ENCODE measurements around the gene FHIT.

Gene FHIT

GRCh38 chr3:59856934-59857460 lies 1394.3 kb downstream of the FHIT start:
- no peak for DNase-seq
- no peaks in the 10 kb centered on the region for H3K9me3 ChIP-seq (ENCODE audit: control insufficient read depth, low read length)
- no peak overlapping the region for H3K27ac ChIP-seq (ENCODE audit: insufficient read depth, low read length, poor library complexity, severe bottlenecking)
- no peaks in the 10 kb centered on the region for H3K4me1 ChIP-seq (ENCODE audit: control insufficient read depth, insufficient read depth, low read length, poor library complexity, severe bottlenecking)
- no peaks in the 10 kb centered on the region for H3K27me3 ChIP-seq (replicated peaks; ENCODE audit: control insufficient read depth, insufficient read depth, low read length, poor library complexity, severe bottlenecking)
- no peaks in the 10 kb centered on the region for H3K36me3 ChIP-seq (ENCODE audit: control insufficient read depth, insufficient read depth, low read length)
- H3K4me3 ChIP-seq (ENCODE audit: insufficient read depth, low read depth, low read length, poor library complexity, severe bottlenecking): no peak overlapping the region

DNA sequence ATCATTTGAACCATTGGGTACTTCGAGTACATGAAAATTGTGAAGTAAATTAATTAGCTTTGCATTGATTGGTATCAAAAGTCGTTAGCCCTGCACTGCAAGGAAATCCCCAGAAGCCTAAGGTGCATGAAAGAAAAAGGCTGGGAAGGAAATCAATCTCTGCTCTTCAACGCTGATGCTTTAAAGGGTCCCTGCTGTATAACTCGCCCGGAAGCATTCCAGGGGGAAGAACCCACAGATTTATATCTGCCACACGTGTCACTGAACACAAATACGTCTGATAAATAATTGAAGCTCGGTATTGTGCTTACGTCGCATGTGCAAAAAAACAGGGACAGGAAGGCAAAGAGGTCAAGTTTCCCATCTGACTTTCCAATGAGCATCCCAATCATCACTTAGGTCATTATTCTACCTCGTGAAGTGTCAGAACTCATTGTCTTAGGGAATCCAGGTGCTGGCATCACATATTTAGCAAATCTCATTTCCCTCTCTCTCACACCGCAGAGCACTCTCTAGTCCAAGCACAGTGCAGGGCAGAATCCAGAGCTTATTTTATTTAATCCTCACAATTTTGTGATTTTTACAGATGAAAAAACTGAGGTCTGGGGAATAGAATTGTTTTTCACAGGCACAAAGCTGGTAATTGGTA lies 1397.1 kb downstream of the FHIT start:
- Histone ChIP-seq H3K4me1 (ENCODE audit: control insufficient read depth, insufficient read depth, low read length, poor library complexity, severe bottlenecking) (no peaks in the 10 kb centered on the region), H3K4me3 (ENCODE audit: insufficient read depth, low read depth, low read length, poor library complexity, severe bottlenecking) (no peak overlapping the region), H3K36me3 (ENCODE audit: control insufficient read depth, insufficient read depth, low read length) (no peaks in the 10 kb centered on the region), H3K27ac (ENCODE audit: insufficient read depth, low read length, poor library complexity, severe bottlenecking) (no peak overlapping the region), H3K27me3 (replicated peaks; ENCODE audit: control insufficient read depth, insufficient read depth, low read length, poor library complexity, severe bottlenecking) (no peaks in the 10 kb centered on the region), H3K9me3 (ENCODE audit: control insufficient read depth, low read length) (no peaks in the 10 kb centered on the region)
- DNase-seq: no peak

DNA sequence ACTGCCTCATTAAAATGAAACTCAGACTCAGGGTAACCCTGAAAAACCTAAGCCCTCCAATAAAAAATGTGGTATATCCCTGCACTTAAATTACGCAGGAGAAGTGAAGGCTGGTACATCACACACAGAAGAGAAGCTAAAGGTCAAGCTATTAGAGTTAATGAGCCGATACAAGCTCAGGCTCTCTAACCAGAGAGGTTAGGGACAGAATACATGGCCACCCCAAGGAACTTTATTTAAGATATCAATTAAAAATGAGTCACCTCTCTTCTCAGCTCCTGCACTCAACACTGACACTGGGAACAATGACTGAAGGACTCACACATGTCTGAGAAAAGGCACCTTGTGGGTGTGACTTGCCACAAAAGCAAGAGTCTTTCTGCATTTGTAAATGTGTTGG lies 1400.8 kb downstream of the FHIT start:
- Histone ChIP-seq H3K27ac (ENCODE audit: insufficient read depth, low read length, poor library complexity, severe bottlenecking) (no peak overlapping the region), H3K9me3 (ENCODE audit: control insufficient read depth, low read length) (no peaks in the 10 kb centered on the region), H3K4me1 (ENCODE audit: control insufficient read depth, insufficient read depth, low read length, poor library complexity, severe bottlenecking) (no peaks in the 10 kb centered on the region), H3K27me3 (replicated peaks; ENCODE audit: control insufficient read depth, insufficient read depth, low read length, poor library complexity, severe bottlenecking) (no peaks in the 10 kb centered on the region), H3K36me3 (ENCODE audit: control insufficient read depth, insufficient read depth, low read length) (no peaks in the 10 kb centered on the region), H3K4me3 (ENCODE audit: insufficient read depth, low read depth, low read length, poor library complexity, severe bottlenecking) (no peak overlapping the region)
- DNase-seq: no peak

GRCh38 chr3:59845386-59845785 lies 1405.9 kb downstream of the FHIT start:
- Histone ChIP-seq H3K27me3 (replicated peaks; ENCODE audit: control insufficient read depth, insufficient read depth, low read length, poor library complexity, severe bottlenecking) (no peaks in the 10 kb centered on the region), H3K4me3 (ENCODE audit: insufficient read depth, low read depth, low read length, poor library complexity, severe bottlenecking) (no peak overlapping the region), H3K9me3 (ENCODE audit: control insufficient read depth, low read length) (no peaks in the 10 kb centered on the region), H3K27ac (ENCODE audit: insufficient read depth, low read length, poor library complexity, severe bottlenecking) (no peak overlapping the region), H3K4me1 (ENCODE audit: control insufficient read depth, insufficient read depth, low read length, poor library complexity, severe bottlenecking) (no peaks in the 10 kb centered on the region), H3K36me3 (ENCODE audit: control insufficient read depth, insufficient read depth, low read length) (no peaks in the 10 kb centered on the region)
- no peak for DNase-seq

- no peaks in the 10 kb centered on the region for H3K4me1 ChIP-seq (ENCODE audit: control insufficient read depth, insufficient read depth, low read length, poor library complexity, severe bottlenecking)
- H3K27ac ChIP-seq (ENCODE audit: insufficient read depth, low read length, poor library complexity, severe bottlenecking): no peak overlapping the region
- DNase-seq: no peak
- no peak overlapping the region for H3K4me3 ChIP-seq (ENCODE audit: insufficient read depth, low read depth, low read length, poor library complexity, severe bottlenecking)
- no peaks in the 10 kb centered on the region for H3K9me3 ChIP-seq (ENCODE audit: control insufficient read depth, low read length)
- no peaks in the 10 kb centered on the region for H3K27me3 ChIP-seq (replicated peaks; ENCODE audit: control insufficient read depth, insufficient read depth, low read length, poor library complexity, severe bottlenecking)
- no peaks in the 10 kb centered on the region for H3K36me3 ChIP-seq (ENCODE audit: control insufficient read depth, insufficient read depth, low read length)
Measured at GRCh38 chr3:59843821-59844220, 1407.4 kb downstream of the FHIT start.

GRCh38 chr3:59839810-59840515 lies 1411.3 kb downstream of the FHIT start:
- Histone ChIP-seq H3K27me3 (replicated peaks; ENCODE audit: control insufficient read depth, insufficient read depth, low read length, poor library complexity, severe bottlenecking) (no peaks in the 10 kb centered on the region), H3K36me3 (ENCODE audit: control insufficient read depth, insufficient read depth, low read length) (no peaks in the 10 kb centered on the region), H3K27ac (ENCODE audit: insufficient read depth, low read length, poor library complexity, severe bottlenecking) (no peak overlapping the region), H3K9me3 (ENCODE audit: control insufficient read depth, low read length) (no peaks in the 10 kb centered on the region), H3K4me3 (ENCODE audit: insufficient read depth, low read depth, low read length, poor library complexity, severe bottlenecking) (no peak overlapping the region), H3K4me1 (ENCODE audit: control insufficient read depth, insufficient read depth, low read length, poor library complexity, severe bottlenecking) (no peaks in the 10 kb centered on the region)
- DNase-seq: no peak

DNA sequence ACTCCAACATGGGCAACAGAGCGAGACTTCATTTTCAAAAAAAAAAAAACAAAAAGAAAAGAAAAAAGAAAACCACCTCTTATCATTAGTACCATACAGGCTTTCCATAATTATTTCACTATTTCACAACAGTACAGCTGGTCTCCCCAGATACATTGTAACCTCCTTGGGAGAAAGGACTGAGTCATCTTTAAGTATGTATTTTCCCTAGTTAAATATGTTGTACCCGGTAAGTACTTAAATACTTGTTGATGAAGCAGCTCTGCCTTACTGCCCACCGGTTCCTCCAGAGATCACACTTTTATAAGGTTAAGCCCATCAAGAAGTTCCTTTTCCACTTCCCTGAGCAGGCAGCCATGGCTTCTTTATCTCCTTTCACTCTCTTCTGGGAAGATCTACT lies 1412.0 kb downstream of the FHIT start:
- no peaks in the 10 kb centered on the region for H3K36me3 ChIP-seq (ENCODE audit: control insufficient read depth, insufficient read depth, low read length)
- no peak for DNase-seq

GRCh38 chr3:59836531-59836930 lies 1414.7 kb downstream of the FHIT start:
- Histone ChIP-seq H3K27me3 (replicated peaks; ENCODE audit: control insufficient read depth, insufficient read depth, low read length, poor library complexity, severe bottlenecking) (no peaks in the 10 kb centered on the region), H3K9me3 (ENCODE audit: control insufficient read depth, low read length) (no peaks in the 10 kb centered on the region), H3K4me1 (ENCODE audit: control insufficient read depth, insufficient read depth, low read length, poor library complexity, severe bottlenecking) (no peaks in the 10 kb centered on the region), H3K36me3 (ENCODE audit: control insufficient read depth, insufficient read depth, low read length) (no peaks in the 10 kb centered on the region), H3K27ac (ENCODE audit: insufficient read depth, low read length, poor library complexity, severe bottlenecking) (no peak overlapping the region), H3K4me3 (ENCODE audit: insufficient read depth, low read depth, low read length, poor library complexity, severe bottlenecking) (no peak overlapping the region)
- no peak for DNase-seq

More for the DNA sequence above, 1412.0 kb downstream of the FHIT start:
- Histone ChIP-seq H3K4me1 (ENCODE audit: control insufficient read depth, insufficient read depth, low read length, poor library complexity, severe bottlenecking) (no peaks in the 10 kb centered on the region), H3K9me3 (ENCODE audit: control insufficient read depth, low read length) (no peaks in the 10 kb centered on the region), H3K27ac (ENCODE audit: insufficient read depth, low read length, poor library complexity, severe bottlenecking) (no peak overlapping the region), H3K4me3 (ENCODE audit: insufficient read depth, low read depth, low read length, poor library complexity, severe bottlenecking) (no peak overlapping the region), H3K27me3 (replicated peaks; ENCODE audit: control insufficient read depth, insufficient read depth, low read length, poor library complexity, severe bottlenecking) (no peaks in the 10 kb centered on the region)

DNA sequence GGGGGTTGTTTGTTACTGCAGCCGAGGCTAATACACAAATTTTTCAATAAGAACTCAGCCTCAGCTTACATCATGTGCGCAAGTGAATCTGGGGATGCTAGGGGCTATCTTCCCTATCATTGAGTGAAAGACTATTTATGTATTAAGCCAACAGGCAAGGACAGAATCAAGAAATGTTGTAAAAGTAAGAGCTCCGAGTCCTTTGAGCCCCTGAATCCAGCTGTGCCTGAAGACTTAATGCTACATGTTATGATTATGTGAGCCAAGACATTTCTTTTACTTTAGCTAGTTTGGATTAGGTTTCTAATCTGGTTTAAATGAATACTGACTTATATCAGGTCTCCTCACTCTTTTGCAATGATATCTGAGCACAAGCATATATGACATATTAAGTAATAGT lies 1418.5 kb downstream of the FHIT start:
- H3K27me3 ChIP-seq (replicated peaks; ENCODE audit: control insufficient read depth, insufficient read depth, low read length, poor library complexity, severe bottlenecking): no peaks in the 10 kb centered on the region
- H3K9me3 ChIP-seq (ENCODE audit: control insufficient read depth, low read length): no peaks in the 10 kb centered on the region
- H3K36me3 ChIP-seq (ENCODE audit: control insufficient read depth, insufficient read depth, low read length): no peaks in the 10 kb centered on the region
- H3K4me1 ChIP-seq (ENCODE audit: control insufficient read depth, insufficient read depth, low read length, poor library complexity, severe bottlenecking): no peaks in the 10 kb centered on the region
- no peak for DNase-seq
- no peak overlapping the region for H3K4me3 ChIP-seq (ENCODE audit: insufficient read depth, low read depth, low read length, poor library complexity, severe bottlenecking)
- no peak overlapping the region for H3K27ac ChIP-seq (ENCODE audit: insufficient read depth, low read length, poor library complexity, severe bottlenecking)

DNA sequence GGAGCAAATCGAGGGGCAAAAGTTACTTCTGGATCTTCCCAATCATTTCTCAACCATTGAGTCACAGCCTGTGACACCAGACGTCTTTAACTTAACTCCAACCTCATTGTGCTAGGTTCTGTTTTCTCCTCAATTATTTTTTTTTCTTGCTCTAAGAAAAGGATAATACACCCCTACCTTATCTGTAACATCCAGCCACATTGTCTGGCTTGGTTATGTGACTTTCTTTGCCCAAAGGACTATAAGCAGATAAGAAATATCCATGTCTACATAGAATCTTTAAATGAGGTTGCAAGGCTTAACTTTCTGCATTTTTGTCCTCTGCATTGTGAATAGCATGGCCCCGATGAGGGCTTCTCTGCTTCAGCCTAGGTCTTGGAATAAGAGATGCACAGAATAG lies 1419.0 kb downstream of the FHIT start:
- DNase-seq: no peak
- H3K4me1 ChIP-seq (ENCODE audit: control insufficient read depth, insufficient read depth, low read length, poor library complexity, severe bottlenecking): no peaks in the 10 kb centered on the region
- no peak overlapping the region for H3K4me3 ChIP-seq (ENCODE audit: insufficient read depth, low read depth, low read length, poor library complexity, severe bottlenecking)
- H3K27ac ChIP-seq (ENCODE audit: insufficient read depth, low read length, poor library complexity, severe bottlenecking): no peak overlapping the region
- H3K27me3 ChIP-seq (replicated peaks; ENCODE audit: control insufficient read depth, insufficient read depth, low read length, poor library complexity, severe bottlenecking): no peaks in the 10 kb centered on the region
- no peaks in the 10 kb centered on the region for H3K36me3 ChIP-seq (ENCODE audit: control insufficient read depth, insufficient read depth, low read length)
- H3K9me3 ChIP-seq (ENCODE audit: control insufficient read depth, low read length): no peaks in the 10 kb centered on the region
